ENCODE results near the gene RPL10A.

The RPL10A gene

GRCh38 chr6:35452183-35453090 lies 15.8 kb upstream of the RPL10A start, which contains the start of gene FANCE:
TSS of gene FANCE (plus strand) at chr6:35452338. CDS start at chr6:35452546, 208 bp downstream.
- H3K4me1 Mint-ChIP-seq = peaks cover 41% of the 10 kb centered on the region
- peak; percentile 64 for ATAC-seq (replicated peaks; ENCODE audit: extremely low read depth, poor library complexity, severe bottlenecking)
- H3K27ac Mint-ChIP-seq (ENCODE audit: low read depth) = peak within 1 kb of the TSS; percentile 19

GRCh38 chr6:35453236-35453635 lies 15.0 kb upstream of the RPL10A start:
- peaks cover 41% of the 10 kb centered on the region for H3K4me1 Mint-ChIP-seq
- DNase-seq (ENCODE audit: low spot score in 2 of 2) (no peak), ATAC-seq (replicated peaks; ENCODE audit: extremely low read depth, poor library complexity, severe bottlenecking) (no peak)
- H3K4me3 Mint-ChIP-seq = peak overlapping the region; percentile 81
- no peaks in the 10 kb centered on the region for H3K9me3 Mint-ChIP-seq
- H3K27ac Mint-ChIP-seq (ENCODE audit: low read depth) = no peak overlapping the region
- peaks cover 8% of the 10 kb centered on the region for H3K36me3 Mint-ChIP-seq (ENCODE audit: insufficient read depth)
- H3K27me3 Mint-ChIP-seq = no peaks in the 10 kb centered on the region

More at GRCh38 chr6:35452183-35453090, 15.8 kb upstream of the RPL10A start, which contains the start of gene FANCE:
- peak; percentile 76 to 89 for DNase-seq (ENCODE audit: low spot score in 2 of 2)
- H3K4me3 Mint-ChIP-seq = peak within 1 kb of the TSS; percentile 81
- no peaks in the 10 kb centered on the region for H3K27me3 Mint-ChIP-seq
- no peaks in the 10 kb centered on the region for H3K9me3 Mint-ChIP-seq
- peaks cover 7% of the 10 kb centered on the region for H3K36me3 Mint-ChIP-seq (ENCODE audit: insufficient read depth)

GRCh38 chr6:35454391-35455110 lies 13.7 kb upstream of the RPL10A start:
- no peak for ATAC-seq (replicated peaks; ENCODE audit: extremely low read depth, poor library complexity, severe bottlenecking)
- no peaks in the 10 kb centered on the region for H3K9me3 Mint-ChIP-seq
- H3K27me3 Mint-ChIP-seq = no peaks in the 10 kb centered on the region
- H3K4me3 Mint-ChIP-seq = no peak overlapping the region
- H3K4me1 Mint-ChIP-seq = peaks cover 38% of the 10 kb centered on the region
- H3K36me3 Mint-ChIP-seq (ENCODE audit: insufficient read depth) = peaks cover 14% of the 10 kb centered on the region
- H3K27ac Mint-ChIP-seq (ENCODE audit: low read depth) = no peak overlapping the region
- DNase-seq (ENCODE audit: low spot score in 2 of 2) = no peak

- Mint-ChIP-seq H3K36me3 (ENCODE audit: insufficient read depth) (peaks cover 15% of the 10 kb centered on the region), H3K27ac (ENCODE audit: low read depth) (no peak overlapping the region), H3K27me3 (no peaks in the 10 kb centered on the region), H3K4me3 (no peak overlapping the region), H3K4me1 (peaks cover 23% of the 10 kb centered on the region), H3K9me3 (no peaks in the 10 kb centered on the region)
- no peak for ATAC-seq (replicated peaks; ENCODE audit: extremely low read depth, poor library complexity, severe bottlenecking)
- DNase-seq (ENCODE audit: low spot score in 2 of 2) = no peak
Observed at GRCh38 chr6:35457907-35458306, 10.3 kb upstream of the RPL10A start.

- ATAC-seq (replicated peaks; ENCODE audit: extremely low read depth, poor library complexity, severe bottlenecking) (no peak), DNase-seq (ENCODE audit: low spot score in 2 of 2) (no peak)
- Mint-ChIP-seq H3K36me3 (ENCODE audit: insufficient read depth) (peaks cover 12% of the 10 kb centered on the region), H3K4me1 (no peaks in the 10 kb centered on the region), H3K27ac (ENCODE audit: low read depth) (no peak overlapping the region), H3K9me3 (no peaks in the 10 kb centered on the region), H3K27me3 (no peaks in the 10 kb centered on the region), H3K4me3 (no peak overlapping the region)
Observed at GRCh38 chr6:35461270-35461669, 6.9 kb upstream of the RPL10A start.

GRCh38 chr6:35463292-35463691 lies 4.9 kb upstream of the RPL10A start:
- ATAC-seq (replicated peaks; ENCODE audit: extremely low read depth, poor library complexity, severe bottlenecking) = no peak
- peaks cover 14% of the 10 kb centered on the region for H3K36me3 Mint-ChIP-seq (ENCODE audit: insufficient read depth)
- no peak for DNase-seq (ENCODE audit: low spot score in 2 of 2)
- H3K4me3 Mint-ChIP-seq = no peak overlapping the region
- peaks cover 10% of the 10 kb centered on the region for H3K4me1 Mint-ChIP-seq
- H3K9me3 Mint-ChIP-seq = no peaks in the 10 kb centered on the region
- H3K27ac Mint-ChIP-seq (ENCODE audit: low read depth) = no peak overlapping the region
- H3K27me3 Mint-ChIP-seq = no peaks in the 10 kb centered on the region

- H3K36me3 Mint-ChIP-seq (ENCODE audit: insufficient read depth) = peaks cover 29% of the 10 kb centered on the region
- no peaks in the 10 kb centered on the region for H3K27me3 Mint-ChIP-seq
- H3K27ac Mint-ChIP-seq (ENCODE audit: low read depth) = no peak overlapping the region
- H3K4me3 Mint-ChIP-seq = no peak overlapping the region
- ATAC-seq (replicated peaks; ENCODE audit: extremely low read depth, poor library complexity, severe bottlenecking) = no peak
- DNase-seq (ENCODE audit: low spot score in 2 of 2) = no peak
- H3K4me1 Mint-ChIP-seq = peaks cover 34% of the 10 kb centered on the region
- H3K9me3 Mint-ChIP-seq = no peaks in the 10 kb centered on the region
Observed at GRCh38 chr6:35465646-35466045, 2.6 kb upstream of the RPL10A start.

GRCh38 chr6:35468980-35469750 lies 964 bp downstream of the RPL10A start:
- Mint-ChIP-seq H3K4me1 (peaks cover 38% of the 10 kb centered on the region), H3K4me3 (peak overlapping the region; percentile 98), H3K27ac (ENCODE audit: low read depth) (peak overlapping the region; percentile 96), H3K9me3 (no peaks in the 10 kb centered on the region), H3K27me3 (no peaks in the 10 kb centered on the region), H3K36me3 (ENCODE audit: insufficient read depth) (peaks cover 46% of the 10 kb centered on the region)
- no peak for ATAC-seq (replicated peaks; ENCODE audit: extremely low read depth, poor library complexity, severe bottlenecking)
- DNase-seq (ENCODE audit: low spot score in 2 of 2) = no peak

GRCh38 chr6:35469751-35470662 lies 1.8 kb downstream of the RPL10A start:
- no peak for ATAC-seq (replicated peaks; ENCODE audit: extremely low read depth, poor library complexity, severe bottlenecking)
- peaks cover 38% of the 10 kb centered on the region for H3K4me1 Mint-ChIP-seq
- H3K27me3 Mint-ChIP-seq = no peaks in the 10 kb centered on the region
- peak overlapping the region; percentile 96 for H3K27ac Mint-ChIP-seq (ENCODE audit: low read depth)
- peak overlapping the region; percentile 98 for H3K4me3 Mint-ChIP-seq
- no peaks in the 10 kb centered on the region for H3K9me3 Mint-ChIP-seq
- H3K36me3 Mint-ChIP-seq (ENCODE audit: insufficient read depth) = peaks cover 44% of the 10 kb centered on the region
- DNase-seq (ENCODE audit: low spot score in 2 of 2) = no peak

- Mint-ChIP-seq H3K27ac (ENCODE audit: low read depth) (peak overlapping the region; percentile 96), H3K36me3 (ENCODE audit: insufficient read depth) (peaks cover 46% of the 10 kb centered on the region), H3K27me3 (no peaks in the 10 kb centered on the region), H3K4me3 (peak overlapping the region; percentile 98), H3K4me1 (peaks cover 38% of the 10 kb centered on the region), H3K9me3 (no peaks in the 10 kb centered on the region)
- DNase-seq (ENCODE audit: low spot score in 2 of 2) (no peak), ATAC-seq (replicated peaks; ENCODE audit: extremely low read depth, poor library complexity, severe bottlenecking) (no peak)
Observed at GRCh38 chr6:35470663-35471120, 2.5 kb downstream of the RPL10A start.

- Mint-ChIP-seq H3K4me1 (peaks cover 38% of the 10 kb centered on the region), H3K4me3 (no peak overlapping the region), H3K27me3 (no peaks in the 10 kb centered on the region), H3K27ac (ENCODE audit: low read depth) (no peak overlapping the region), H3K36me3 (ENCODE audit: insufficient read depth) (peaks cover 46% of the 10 kb centered on the region), H3K9me3 (no peaks in the 10 kb centered on the region)
- no peak for DNase-seq (ENCODE audit: low spot score in 2 of 2)
- ATAC-seq (replicated peaks; ENCODE audit: extremely low read depth, poor library complexity, severe bottlenecking) = no peak
Observed at GRCh38 chr6:35471836-35472345, 3.7 kb downstream of the RPL10A start.
